ENCODE data around the gene TBC1D4.

TBC1D4 gene

GRCh38 chr13:75482070-75482819 lies at the start of gene TBC1D4:
Gene TBC1D4 (minus strand): TSS chr13:75482169. CDS start chr13:75481767, 402 bp downstream.
- peak; percentile 66 for DNase-seq

- DNase-seq, result no peak
These were observed 48.6 kb upstream of the TBC1D4 start for GRCh38 chr13:75530549-75530961.

- no peak for DNase-seq
These were observed 40.0 kb upstream of the TBC1D4 start for GRCh38 chr13:75521956-75522355.

GRCh38 chr13:75518439-75519088 lies 36.6 kb upstream of the TBC1D4 start:
- DNase-seq, result no peak

GRCh38 chr13:75514080-75514995 lies 32.4 kb upstream of the TBC1D4 start:
- DNase-seq, result no peak

- DNase-seq, result no peak
These were observed 31.3 kb upstream of the TBC1D4 start for GRCh38 chr13:75513271-75513670.

GRCh38 chr13:75512253-75512652 lies 30.3 kb upstream of the TBC1D4 start:
- no peak for DNase-seq

- no peak for DNase-seq
These were observed 29.2 kb upstream of the TBC1D4 start for GRCh38 chr13:75511051-75511625.

GRCh38 chr13:75508002-75508548 lies 26.1 kb upstream of the TBC1D4 start:
- no peak for DNase-seq

- no peak for DNase-seq
These were observed 25.3 kb upstream of the TBC1D4 start for GRCh38 chr13:75507027-75508001.

- DNase-seq, result no peak
These were observed 24.0 kb upstream of the TBC1D4 start for GRCh38 chr13:75506018-75506417.

GRCh38 chr13:75505327-75505726 lies 23.4 kb upstream of the TBC1D4 start:
- DNase-seq, result no peak

GRCh38 chr13:75495938-75496337 lies 14.0 kb upstream of the TBC1D4 start:
- DNase-seq, result no peak

GRCh38 chr13:75494491-75494890 lies 12.5 kb upstream of the TBC1D4 start:
- no peak for DNase-seq

- DNase-seq, result no peak
These were observed 11.2 kb upstream of the TBC1D4 start for GRCh38 chr13:75493156-75493555.

- DNase-seq, result no peak
These were observed 10.4 kb upstream of the TBC1D4 start for GRCh38 chr13:75492389-75492788.

- DNase-seq, result no peak
These were observed 9.4 kb upstream of the TBC1D4 start for GRCh38 chr13:75491376-75491775.

- DNase-seq, result no peak
These were observed 7.7 kb upstream of the TBC1D4 start for GRCh38 chr13:75489502-75490263.

GRCh38 chr13:75486146-75487062 lies 4.4 kb upstream of the TBC1D4 start:
- no peak for DNase-seq

Data from CD4-positive, alpha-beta T cell treated with Interleukin-15 for 1 hour (primary cell).